ENCODE measurements around the gene RNF157.
A peak's percentile ranks its signal among the peaks of the same experiment; 100 is the strongest.
"Not testable (repeated sequence)": the region's sequence is repeated elsewhere in the genome, so short reads cannot be mapped to it uniquely, and the experiment has no call there.

The RNF157 gene

DNA sequence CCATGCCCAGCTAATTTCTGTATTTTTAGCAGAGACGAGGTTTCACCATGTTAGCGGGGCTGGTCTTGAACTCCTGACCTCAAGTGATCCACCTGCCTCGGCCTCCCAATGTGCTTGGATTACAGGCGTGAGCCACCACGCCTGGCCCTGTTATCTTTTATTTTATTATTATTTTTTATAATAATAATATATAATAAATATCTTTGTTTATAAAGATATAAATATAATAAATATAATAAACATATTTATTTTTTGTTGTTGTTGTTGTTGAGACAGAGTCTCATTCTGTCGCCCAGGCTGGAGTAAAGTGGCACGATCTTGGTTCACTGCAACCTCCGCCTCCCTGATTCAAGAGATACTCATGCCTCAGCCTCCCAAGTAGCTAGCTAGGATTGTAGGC, 7.0 kb upstream of the RNF157 start:
- DNase-seq (ENCODE audit: low spot score): no peak
- TF ChIP-seq, protein P1, sequence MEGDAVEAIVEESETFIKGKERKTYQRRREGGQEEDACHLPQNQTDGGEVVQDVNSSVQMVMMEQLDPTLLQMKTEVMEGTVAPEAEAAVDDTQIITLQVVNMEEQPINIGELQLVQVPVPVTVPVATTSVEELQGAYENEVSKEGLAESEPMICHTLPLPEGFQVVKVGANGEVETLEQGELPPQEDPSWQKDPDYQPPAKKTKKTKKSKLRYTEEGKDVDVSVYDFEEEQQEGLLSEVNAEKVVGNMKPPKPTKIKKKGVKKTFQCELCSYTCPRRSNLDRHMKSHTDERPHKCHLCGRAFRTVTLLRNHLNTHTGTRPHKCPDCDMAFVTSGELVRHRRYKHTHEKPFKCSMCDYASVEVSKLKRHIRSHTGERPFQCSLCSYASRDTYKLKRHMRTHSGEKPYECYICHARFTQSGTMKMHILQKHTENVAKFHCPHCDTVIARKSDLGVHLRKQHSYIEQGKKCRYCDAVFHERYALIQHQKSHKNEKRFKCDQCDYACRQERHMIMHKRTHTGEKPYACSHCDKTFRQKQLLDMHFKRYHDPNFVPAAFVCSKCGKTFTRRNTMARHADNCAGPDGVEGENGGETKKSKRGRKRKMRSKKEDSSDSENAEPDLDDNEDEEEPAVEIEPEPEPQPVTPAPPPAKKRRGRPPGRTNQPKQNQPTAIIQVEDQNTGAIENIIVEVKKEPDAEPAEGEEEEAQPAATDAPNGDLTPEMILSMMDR (IDR thresholded peaks at IDR 0.05; ENCODE audit: extremely low read depth, missing control alignments): no peak

DNA sequence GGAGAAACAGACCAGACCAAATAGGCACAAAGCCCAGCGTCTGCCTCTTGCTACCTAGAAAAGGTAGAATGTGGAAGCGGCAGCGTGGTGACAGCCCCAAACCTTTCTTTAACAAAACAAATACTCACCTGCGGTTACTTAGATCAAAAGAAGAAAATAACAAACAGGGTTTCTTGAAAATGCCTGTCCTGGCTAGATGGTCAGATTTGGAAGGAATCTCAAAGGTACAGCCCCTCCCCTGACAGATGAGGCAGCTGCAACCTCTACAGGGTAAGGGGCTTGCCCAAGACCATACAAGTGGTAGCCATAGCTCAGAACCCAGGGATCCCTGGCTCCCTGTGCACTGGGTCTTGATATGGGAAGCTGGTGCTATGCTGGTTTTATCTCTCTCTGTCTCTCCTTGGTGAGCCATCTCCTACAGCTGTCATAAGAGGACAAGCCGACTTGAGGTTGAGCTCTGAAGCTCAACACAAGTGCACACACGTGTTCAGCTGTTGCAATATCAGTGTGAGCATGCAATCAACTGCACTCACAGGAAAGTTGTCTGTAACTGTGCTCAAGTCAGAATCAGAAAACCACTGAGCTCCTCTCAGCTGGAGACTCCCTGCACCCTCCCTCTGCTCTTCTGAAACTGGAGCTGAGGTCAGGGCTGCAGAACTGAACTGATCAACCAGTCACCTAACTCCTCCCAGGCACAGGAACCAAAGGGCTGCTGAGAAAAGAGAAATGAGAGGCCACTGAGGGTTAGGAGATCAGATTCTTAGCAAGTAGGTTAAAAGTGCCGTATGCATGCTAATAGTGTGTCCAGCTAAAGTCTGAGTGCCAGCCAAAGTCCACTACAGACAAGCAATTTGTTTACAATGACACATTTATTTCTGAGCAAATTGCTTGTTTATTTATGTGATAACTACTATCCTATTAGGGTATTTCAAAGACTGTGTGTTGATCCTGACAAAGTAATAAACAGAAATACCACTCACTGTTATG, 6.1 kb upstream of the RNF157 start:
- DNase-seq (ENCODE audit: low spot score): peak; percentile 90
- TF ChIP-seq, protein P1 (IDR thresholded peaks at IDR 0.05; ENCODE audit: extremely low read depth, missing control alignments): no peak

DNA sequence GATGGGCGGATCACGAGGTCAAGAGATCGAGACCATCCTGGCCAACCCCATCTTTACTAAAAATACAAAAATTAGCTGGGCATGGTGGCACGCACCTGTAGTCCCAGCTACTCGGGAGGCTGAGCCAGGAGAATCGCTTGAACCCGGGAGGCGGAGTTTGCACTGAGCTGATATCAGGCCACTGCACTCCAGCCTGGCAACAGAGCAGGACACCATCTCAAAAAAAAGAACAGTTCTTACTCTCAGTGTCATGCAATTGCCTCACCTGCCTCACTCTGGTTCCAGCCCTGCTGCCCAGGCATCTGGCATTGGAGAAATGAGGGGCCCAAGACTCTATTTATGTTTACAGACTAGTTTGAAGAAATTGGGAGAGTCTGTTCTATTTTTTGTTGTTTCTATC, 4.4 kb upstream of the RNF157 start:
- not testable (repeated sequence) for DNase-seq (ENCODE audit: low spot score)

DNA sequence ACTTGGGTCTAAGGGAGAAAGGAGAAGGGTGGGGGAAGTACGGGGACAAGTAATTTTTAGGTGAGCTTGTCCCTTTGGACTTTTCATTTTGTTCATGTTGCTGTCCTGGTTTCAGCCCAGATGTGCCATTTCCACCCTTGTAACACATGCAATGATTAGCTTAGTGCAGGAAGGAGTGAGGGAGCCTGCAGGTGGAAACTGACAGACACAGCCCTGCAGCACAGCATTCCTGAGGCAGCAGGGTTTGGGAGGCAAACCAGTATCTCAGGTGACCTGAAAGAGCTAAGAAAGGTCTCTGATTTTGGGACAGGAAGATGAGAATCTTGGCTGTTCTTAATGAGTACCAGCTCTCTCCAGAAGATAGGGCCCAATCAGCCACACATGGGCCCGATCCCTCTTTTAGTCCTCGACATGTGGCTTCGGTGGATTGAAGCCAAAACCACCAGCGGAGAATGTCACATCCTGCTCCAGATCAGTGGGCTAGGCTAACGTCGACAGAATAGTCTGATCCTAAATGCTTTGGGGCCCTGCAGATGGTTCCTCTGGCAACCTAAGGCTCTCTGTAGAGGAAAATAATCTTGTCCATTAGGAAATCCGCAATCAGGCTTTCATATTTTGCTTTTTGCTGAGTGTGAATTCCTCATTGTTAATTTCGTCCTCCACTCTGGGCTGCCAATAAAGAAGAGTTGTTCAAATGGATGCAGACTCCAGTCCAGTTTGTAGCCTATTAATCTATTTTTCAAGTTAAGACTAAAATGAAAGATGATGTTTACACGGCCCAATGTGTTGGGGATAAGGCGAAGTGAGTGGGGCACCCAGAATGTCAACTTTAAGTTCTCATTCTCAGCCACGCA, 3.8 kb upstream of the RNF157 start:
- DNase-seq (ENCODE audit: low spot score): no peak
- TF ChIP-seq, protein P1 (IDR thresholded peaks at IDR 0.05; ENCODE audit: extremely low read depth, missing control alignments): no peak

DNA sequence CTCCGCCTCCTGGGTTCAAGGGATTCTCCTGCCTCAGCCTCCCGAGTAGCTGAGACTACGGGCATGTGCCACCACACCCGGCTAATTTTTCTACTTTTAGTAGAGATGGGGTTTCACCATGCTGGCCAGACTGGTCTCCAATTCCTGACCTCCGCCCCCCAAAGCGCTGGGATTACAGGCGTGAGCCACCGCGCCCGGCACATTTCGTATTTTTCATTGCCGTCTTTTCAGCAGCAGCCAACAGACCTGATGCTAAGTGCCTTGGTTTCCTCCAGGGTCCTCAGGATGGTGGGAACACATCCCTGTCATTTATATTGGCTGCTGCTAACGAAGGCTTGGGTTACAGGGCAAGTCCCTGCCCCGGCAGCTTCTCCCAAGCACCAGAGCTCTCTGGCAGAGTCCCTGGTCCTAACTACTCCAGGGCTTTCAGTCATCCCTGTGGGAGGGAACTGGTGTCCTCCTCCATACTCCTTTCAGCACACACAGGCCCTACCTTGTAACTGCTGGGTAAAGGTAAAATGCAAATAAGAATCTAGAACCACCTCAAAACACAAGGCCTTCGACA, 1.5 kb upstream of the RNF157 start:
- TF ChIP-seq, protein P1 (IDR thresholded peaks at IDR 0.05; ENCODE audit: extremely low read depth, missing control alignments): no peak
- no peak for DNase-seq (ENCODE audit: low spot score)

DNA sequence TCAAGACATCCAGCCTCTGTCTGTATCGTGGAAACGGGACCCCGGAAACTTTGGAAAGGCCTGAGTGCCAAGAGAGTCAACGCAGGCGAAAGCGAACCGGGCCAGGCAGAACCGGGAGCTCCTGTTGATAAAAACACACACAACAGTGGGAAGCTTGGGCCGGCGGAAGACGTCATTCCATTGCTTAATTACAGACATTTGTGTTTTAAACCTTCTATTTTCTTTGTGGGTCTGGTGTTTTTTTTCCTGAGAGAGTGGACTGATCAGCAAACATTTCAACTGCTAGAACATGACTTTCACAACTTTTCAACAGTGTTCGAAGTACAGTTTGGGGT, 878 bp upstream of the RNF157 start:
- TF ChIP-seq, protein P1 (IDR thresholded peaks at IDR 0.05; ENCODE audit: extremely low read depth, missing control alignments): no peak
- no peak for DNase-seq (ENCODE audit: low spot score)

DNA sequence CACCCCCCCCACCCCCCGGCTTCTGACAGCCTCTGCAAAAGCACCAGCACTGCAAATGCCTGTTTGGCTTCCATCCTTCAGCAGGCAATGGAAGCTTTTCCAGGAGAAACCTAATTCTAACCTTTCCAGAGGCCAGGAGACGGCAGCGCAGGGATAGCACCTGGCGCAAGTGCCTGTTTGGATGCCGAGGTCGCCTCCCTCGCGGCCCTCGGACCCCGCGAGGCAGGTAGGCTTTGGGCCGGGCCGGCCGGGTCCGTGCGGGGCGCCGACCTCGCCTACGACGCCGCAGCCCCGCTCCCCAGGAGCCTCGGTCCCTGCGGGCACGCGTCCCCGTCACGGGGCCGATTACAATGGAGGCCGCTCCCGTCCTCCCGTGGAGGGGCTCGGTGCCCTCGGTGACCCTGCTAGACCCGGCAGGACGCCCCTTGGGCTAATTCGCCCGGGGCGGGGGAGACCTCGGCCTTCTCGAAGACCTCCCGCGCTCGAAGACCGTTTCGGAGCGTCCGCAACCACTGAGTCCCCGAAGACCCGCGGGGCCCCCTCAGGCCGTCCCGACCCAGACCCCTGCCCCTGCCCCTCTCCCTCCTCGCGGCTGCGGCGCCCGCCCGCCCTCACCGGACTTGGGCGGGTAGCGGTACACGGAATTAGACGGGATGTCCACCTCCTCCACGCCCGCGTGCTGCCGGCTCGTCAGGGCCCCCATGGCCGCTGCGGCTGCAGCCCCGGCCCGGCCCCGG, 587 bp downstream of the RNF157 start:
- TF ChIP-seq, protein P1 (IDR thresholded peaks at IDR 0.05; ENCODE audit: extremely low read depth, missing control alignments): no peak
- DNase-seq (ENCODE audit: low spot score): no peak
